HPDE6-E6E7 (cell line): ENCODE measurements around the gene TAF3.
"Not testable (repeated sequence)": the region's sequence is repeated elsewhere in the genome, so short reads cannot be mapped to it uniquely, and the experiment has no call there.

Experiments used
- DNase-seq: peaks from one replicate; pipeline ENCODE4 v3.0.0; 2011; ENCODE audit warnings: missing footprints; ENCODE audit errors: extremely low spot score

TAF3 gene

GRCh38 chr10:7818295-7819120 lies at the start of gene TAF3:
TAF3 (plus strand) TSS chr10:7818505; CDS start chr10:7818710, 205 bp downstream.
- peak; percentile 23 for DNase-seq

DNA sequence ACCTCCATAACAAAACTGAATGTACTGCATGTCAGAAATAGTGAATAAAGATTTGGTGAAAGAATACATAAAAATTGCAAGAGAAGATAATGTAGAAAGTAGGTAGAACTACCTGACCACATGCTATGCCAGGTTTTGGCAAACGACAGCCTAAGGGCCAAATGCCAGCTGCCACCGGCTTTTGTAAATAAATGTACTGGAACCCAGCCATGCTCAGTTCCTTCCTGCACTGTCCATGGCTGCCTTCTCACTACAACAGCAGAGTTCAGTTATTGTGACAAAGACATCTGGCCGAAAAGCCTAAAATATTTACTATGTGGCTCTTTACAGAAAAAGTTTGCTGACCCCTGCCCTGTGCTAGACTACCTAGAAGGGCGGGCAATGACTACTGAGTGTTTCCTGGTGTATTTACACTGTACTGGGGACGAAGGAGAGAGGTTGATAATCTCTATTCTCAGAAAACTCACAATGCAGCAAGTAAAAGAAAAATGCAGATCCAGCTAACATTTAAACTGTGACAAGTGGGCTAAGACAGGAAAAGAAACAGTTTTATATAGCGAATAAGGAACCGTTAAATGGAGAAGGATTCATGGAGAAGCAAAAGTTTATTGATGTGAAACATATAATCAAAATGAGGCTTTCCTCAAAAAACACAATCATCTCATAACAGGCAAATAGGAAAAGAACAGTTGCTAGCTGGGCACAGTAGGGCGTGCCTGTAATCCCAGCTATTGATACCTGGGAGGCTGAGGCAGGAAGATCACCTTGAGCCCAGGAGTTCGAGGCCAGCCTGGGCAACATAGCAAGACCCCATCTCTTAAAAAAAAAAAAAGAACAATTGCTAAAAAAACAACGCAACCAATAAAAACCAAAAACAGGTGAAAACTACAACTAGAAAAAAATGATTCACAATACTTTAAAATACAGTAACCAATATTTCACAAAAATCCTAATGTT lies 44.2 kb upstream of the TAF3 start:
- no peak for DNase-seq

DNA sequence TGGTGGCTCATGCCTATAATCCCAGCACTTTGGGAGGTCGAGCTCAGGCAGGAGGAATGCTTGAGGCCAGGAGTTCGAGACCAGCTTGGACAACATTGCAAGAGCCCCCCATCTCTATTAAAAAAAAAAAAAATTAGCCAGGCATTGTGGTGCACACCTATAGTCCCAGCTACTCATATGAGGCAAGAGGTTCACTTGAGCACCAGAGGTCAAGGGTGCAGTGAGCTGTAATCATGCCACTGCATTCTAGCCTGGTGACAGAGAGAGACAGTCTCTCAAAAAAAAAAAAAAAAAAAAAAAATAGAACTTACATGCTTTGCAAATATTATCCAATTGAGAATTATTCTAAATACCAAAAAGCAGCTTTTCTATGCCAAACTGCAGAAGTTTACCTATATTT lies 41.5 kb upstream of the TAF3 start:
- DNase-seq, result no peak

DNA sequence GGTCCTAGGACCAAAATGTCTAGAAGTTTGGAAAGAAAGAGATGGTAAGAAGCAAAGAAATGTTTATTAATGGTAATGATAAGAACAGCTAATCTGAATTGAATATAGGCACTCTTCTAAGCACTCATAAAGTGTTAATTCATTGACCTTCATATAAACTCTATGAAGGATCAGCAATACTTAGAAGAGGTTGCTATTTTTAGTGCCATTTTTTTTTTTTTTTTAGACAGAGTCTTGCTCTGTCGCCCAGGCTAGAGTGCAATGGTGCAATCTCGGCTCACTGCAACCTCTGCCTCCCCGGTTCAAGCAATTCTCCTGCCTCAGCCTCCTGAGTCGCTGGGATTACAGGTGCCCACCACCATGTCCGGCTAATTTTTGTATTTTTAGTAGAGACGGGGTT lies 36.1 kb upstream of the TAF3 start:
- not testable (repeated sequence) for DNase-seq

GRCh38 chr10:7786430-7786829 lies 31.9 kb upstream of the TAF3 start:
- DNase-seq, result no peak

GRCh38 chr10:7787150-7787856 lies 31.0 kb upstream of the TAF3 start:
- peak; percentile 3 for DNase-seq

DNA sequence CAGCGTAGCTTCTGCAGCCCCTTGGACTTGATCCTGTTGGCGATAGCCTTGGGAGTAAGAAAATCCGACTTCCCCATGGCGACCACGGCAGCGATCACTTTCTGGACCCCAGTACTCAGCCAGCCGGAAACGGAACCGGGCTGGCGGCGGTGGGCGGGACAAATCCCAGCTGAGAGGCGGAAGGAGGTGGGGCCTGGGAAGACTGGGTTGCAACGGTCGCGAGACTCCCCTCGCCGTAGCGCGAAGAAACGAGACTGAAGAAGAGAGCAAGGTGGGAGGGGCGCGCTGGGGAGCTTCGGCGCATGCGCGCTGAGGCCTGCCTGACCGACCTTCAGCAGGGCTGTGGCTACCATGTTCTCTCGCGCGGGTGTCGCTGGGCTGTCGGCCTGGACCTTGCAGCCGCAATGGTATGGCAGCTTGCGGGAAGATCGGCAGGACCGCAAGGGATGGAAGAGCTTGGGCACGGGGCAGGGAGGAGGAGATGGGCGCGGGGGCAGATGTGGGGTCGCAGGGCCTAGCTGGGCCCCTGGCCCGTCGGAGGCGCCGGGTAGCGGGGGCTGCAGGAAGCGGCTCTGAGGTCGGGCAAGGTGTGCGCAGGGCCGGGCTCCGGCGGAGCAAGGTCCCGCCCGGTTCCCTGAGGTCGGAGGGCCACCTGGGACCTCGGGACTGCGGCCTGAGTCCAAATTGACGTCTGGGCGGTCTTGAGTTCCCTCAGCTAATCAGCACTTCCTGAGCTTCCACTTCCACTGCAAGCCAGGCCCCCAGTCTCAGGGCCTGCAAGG lies 30.3 kb upstream of the TAF3 start, which contains the start of the genes ATP5F1C and KIN:
TSS of gene ATP5F1C (plus strand) at position 321 of the 782 bp plus-strand sequence. CDS start at position 352, 31 bp downstream.
TSS of gene KIN (minus strand) at position 137 of the 782 bp plus-strand sequence. CDS start at position 77, 60 bp downstream.
- peak; percentile 73 for DNase-seq

DNA sequence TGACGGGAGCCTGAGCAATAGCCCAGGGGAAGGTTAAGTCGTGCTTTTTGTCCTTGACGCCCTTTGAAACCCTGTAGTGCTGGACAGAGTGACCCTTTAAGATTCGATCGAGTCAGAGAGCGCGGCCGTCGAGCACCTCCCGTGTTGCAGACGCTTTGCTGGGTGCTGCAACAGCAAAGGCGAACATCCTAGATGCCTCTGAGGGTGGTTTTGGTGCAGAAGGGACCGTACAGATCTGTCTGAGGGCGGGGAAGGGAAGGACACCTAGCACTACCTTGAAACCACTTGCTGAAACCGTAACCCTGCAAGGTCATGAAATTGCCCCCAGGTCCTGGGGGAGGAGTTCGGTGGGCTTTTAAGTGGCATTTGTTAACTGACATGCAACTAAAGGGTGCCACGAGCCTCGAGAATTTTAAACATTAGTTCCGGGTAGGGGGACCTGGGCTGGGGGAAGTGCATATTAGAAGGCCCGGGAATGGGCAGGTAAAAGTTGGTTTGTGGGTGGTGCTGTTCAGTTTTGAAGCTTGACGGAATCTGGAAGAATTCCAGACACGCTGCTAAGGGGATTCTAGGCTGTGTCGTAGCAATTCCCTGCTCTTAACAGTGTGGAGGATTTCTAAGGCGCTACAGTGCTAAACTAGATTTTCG lies 29.5 kb upstream of the TAF3 start:
- DNase-seq, result peak; percentile 3

GRCh38 chr10:7789390-7789789 lies 28.9 kb upstream of the TAF3 start:
- no peak for DNase-seq

- no peak for DNase-seq
Observed at GRCh38 chr10:7792541-7792940, 25.8 kb upstream of the TAF3 start.

- no peak for DNase-seq
Observed at GRCh38 chr10:7794251-7795026, 23.9 kb upstream of the TAF3 start.

DNA sequence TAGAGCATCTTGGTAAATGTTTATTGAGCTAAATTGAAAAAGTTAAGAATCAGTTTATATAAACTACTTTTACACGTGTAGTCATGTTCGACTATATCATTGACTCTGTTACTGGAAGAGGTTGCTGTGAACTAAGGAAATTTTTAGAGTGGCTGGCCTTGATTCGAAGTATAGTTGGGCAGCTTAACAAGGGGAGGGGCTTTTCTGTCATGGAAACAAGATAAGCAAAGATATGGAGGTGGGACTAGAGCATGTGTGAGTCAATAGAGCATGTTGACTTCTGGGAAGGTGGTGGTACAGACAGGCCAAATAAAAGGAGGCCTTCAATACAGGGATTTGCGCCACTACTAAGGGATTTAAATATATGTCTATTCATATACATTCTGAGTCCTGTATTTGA lies 22.7 kb upstream of the TAF3 start:
- no peak for DNase-seq

DNA sequence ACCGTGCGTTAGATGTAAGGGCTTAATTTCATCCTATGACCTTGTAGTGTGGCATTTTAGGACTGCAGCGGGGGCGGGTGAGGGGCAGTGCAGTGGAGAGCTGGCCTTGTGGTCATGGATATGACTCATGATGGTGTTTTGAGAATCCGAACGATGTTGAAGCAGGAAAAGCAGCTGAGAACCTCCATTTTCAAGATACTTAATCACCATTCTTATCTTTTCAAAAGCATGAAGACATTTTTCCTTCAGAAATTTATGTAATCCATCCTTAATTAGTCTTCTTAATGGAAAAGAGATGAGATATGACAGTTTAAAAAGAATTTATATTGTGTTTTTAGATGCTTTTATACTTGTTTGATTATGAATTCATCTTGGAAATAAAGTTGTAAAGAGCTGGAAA lies 20.7 kb upstream of the TAF3 start:
- peak; percentile 10 for DNase-seq

DNA sequence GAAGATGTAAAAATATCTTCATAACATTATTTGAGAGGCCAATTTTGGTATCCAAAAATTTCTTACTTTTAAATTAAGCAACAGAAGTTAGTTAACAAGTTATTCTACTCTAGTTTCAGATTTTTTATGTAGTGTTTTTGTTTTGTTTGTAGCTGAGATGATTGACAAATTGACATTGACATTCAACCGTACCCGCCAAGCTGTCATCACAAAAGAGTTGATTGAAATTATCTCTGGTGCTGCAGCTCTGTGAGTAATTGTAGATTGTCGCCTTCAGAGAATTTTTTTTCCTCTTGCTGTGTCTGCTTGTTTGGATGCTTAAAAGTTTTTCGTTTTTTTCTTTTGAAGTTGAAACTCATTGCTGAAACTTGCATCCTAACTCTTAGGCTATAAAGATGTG lies 15.7 kb upstream of the TAF3 start:
- no peak for DNase-seq

DNA sequence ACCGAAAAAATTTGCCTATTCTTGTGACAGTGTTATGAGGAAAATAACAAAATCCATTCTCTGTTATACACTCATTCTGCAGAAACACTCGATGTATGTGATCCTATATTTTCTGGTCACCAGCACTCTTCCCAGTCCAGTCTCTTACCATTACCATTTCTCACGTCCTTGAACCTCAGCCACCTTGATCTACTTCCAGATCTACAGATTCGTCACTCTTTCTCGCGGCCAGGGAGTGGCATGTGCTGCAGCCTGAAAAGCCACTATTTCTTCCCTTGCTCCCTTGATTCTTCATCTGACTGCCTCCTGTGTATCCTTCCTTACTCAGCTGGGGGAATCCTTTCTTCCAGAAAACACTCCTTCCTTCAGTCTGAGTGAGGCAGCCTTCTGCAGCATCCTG lies 14.1 kb upstream of the TAF3 start:
- no peak for DNase-seq

- DNase-seq, result no peak
Observed at GRCh38 chr10:7804741-7805140, 13.6 kb upstream of the TAF3 start.

- DNase-seq, result no peak
Observed at GRCh38 chr10:7808686-7809267, 9.5 kb upstream of the TAF3 start.

GRCh38 chr10:7810443-7810842 lies 7.9 kb upstream of the TAF3 start:
- no peak for DNase-seq

DNA sequence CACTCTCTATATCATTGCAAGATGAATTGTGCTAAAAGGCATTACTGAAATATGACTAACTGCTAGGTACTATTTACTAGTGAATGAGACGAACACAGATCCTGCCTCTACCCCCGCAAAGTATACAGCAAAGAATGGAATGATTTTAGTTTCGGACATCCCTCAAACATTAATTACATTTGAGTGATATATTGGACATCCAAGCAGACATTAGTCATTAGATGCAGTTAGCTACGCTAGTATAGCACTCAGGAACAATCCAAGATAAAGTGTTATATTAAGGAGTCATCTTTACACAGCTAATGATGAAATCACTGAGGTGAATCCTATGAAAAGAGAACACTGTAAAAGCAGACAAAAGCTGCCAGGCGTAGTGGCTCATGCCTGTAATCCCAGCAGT lies 7.3 kb upstream of the TAF3 start:
- no peak for DNase-seq
